HepG2 (cell line): ENCODE results near the gene SPSB2. TPM values are rescaled to one million over a fixed set of nuclear protein-coding genes. Genes with fewer than 3 reads are reported as not detected.

Experiments used
- AHR ChIP-seq: IDR thresholded peaks from 2 replicates; pipeline ENCODE4 v1.6.1; 2018; ENCODE audit warnings: missing genetic modification reagents, missing compliant biosample characterization
- BCL3 ChIP-seq: sonication (generic); formaldehyde crosslinking; IDR thresholded peaks from 2 replicates; pipeline ENCODE4 v1.5.1; 2020; ENCODE audit warnings: mild to moderate bottlenecking, missing genetic modification reagents, moderate library complexity
- BORCS8-MEF2B ChIP-seq: sonication (generic); formaldehyde crosslinking; IDR thresholded peaks from 2 replicates; pipeline ENCODE4 v1.8.0; 2022; ENCODE audit warnings: mild to moderate bottlenecking, missing genetic modification reagents
- FOXJ3 ChIP-seq: sonication (generic); formaldehyde crosslinking; IDR thresholded peaks from 2 replicates; pipeline ENCODE4 v1.4.0; 2020; ENCODE audit warnings: missing genetic modification reagents, mild to moderate bottlenecking, borderline replicate concordance
- GFI1 ChIP-seq: sonication (generic); formaldehyde crosslinking; IDR thresholded peaks from 2 replicates; pipeline ENCODE4 v1.5.0; 2020; ENCODE audit warnings: missing genetic modification reagents, mild to moderate bottlenecking, borderline replicate concordance
- HMG20B ChIP-seq: conservative IDR thresholded peaks from 2 replicates; pipeline ENCODE4 v1.6.1; 2016; ENCODE audit warnings: missing genetic modification reagents, missing compliant biosample characterization
- JUN ChIP-seq: sonication (generic); formaldehyde crosslinking; IDR thresholded peaks from 2 replicates; pipeline ENCODE4 v1.4.0; 2020; ENCODE audit warnings: mild to moderate bottlenecking, missing genetic modification reagents
- LCORL ChIP-seq, 2 experiments: fragments of 450-650 bp in 1 of 2; sonication (generic) in 1 of 2; formaldehyde crosslinking in 1 of 2; IDR thresholded peaks; 2 replicates each; pipeline versions ENCODE4 v1.5.0 to v1.6.1; 2017 to 2020; ENCODE audit warnings: antibody characterized with exemption in 1 of 2, missing genetic modification reagents in 1 of 2
- MLXIP ChIP-seq: sonication (generic); formaldehyde crosslinking; IDR thresholded peaks from 2 replicates; pipeline ENCODE4 v1.9.0; 2021; ENCODE audit warnings: missing genetic modification reagents, borderline replicate concordance
- NCOA2 ChIP-seq: sonication (generic); formaldehyde crosslinking; IDR thresholded peaks from 2 replicates; pipeline ENCODE4 v1.8.0; 2022; ENCODE audit warnings: inconsistent platforms
- PAXIP1 ChIP-seq: sonication (generic); formaldehyde crosslinking; conservative IDR thresholded peaks from 2 replicates; pipeline ENCODE4 v1.4.0; 2020; ENCODE audit warnings: mild to moderate bottlenecking, missing genetic modification reagents, moderate library complexity
- RARG ChIP-seq: sonication (generic); formaldehyde crosslinking; IDR thresholded peaks from 2 replicates; pipeline ENCODE4 v1.4.0; 2020; ENCODE audit warnings: low read depth, mild to moderate bottlenecking, missing genetic modification reagents
- RELA ChIP-seq: sonication (generic); formaldehyde crosslinking; IDR thresholded peaks from 2 replicates; pipeline ENCODE4 v1.4.0; 2020; ENCODE audit warnings: missing genetic modification reagents
- RFX1 ChIP-seq: fragments of 450-650 bp; IDR thresholded peaks from 2 replicates; pipeline ENCODE4 v1.6.1; 2017
- SUZ12 ChIP-seq: fragments of 150-350 bp; IDR thresholded peaks from 2 replicates; pipeline ENCODE4 v1.6.1; 2014; ENCODE audit warnings: low read depth, low read length
- SYNCRIP ChIP-seq: fragments of 200-400 bp; formaldehyde crosslinking; IDR thresholded peaks from 2 replicates; pipeline ENCODE4 v1.6.1; 2018; ENCODE audit warnings: mild to moderate bottlenecking, low read depth, low read length; ENCODE audit not compliant: insufficient read depth
- TCF7 ChIP-seq: sonication (generic); IDR thresholded peaks from 2 replicates; pipeline ENCODE4 v1.6.1; 2016; ENCODE audit warnings: antibody characterized with exemption, low read depth
- ZKSCAN1 ChIP-seq: fragments of 150-350 bp; IDR thresholded peaks from 2 replicates; pipeline ENCODE4 v1.6.1; 2014; ENCODE audit warnings: low read length
- ZNF207 ChIP-seq: fragments of 450-650 bp; IDR thresholded peaks from 2 replicates; pipeline ENCODE4 v1.6.1; 2016; ENCODE audit warnings: antibody characterized with exemption, borderline replicate concordance
- ZNF354B ChIP-seq: sonication (generic); formaldehyde crosslinking; IDR thresholded peaks from 2 replicates; pipeline ENCODE4 v1.8.0; 2022; ENCODE audit warnings: mild to moderate bottlenecking, missing genetic modification reagents
- ZNF496 ChIP-seq: sonication (generic); formaldehyde crosslinking; IDR thresholded peaks from 2 replicates; pipeline ENCODE4 v1.8.1; 2023; ENCODE audit warnings: mild to moderate bottlenecking, moderate library complexity, missing genetic modification reagents; ENCODE audit not compliant: insufficient replicate concordance
- ZNF580 ChIP-seq: IDR thresholded peaks from 2 replicates; pipeline ENCODE4 v1.6.1; 2016; ENCODE audit warnings: low read depth, borderline replicate concordance
- polyA plus RNA-seq, 8 experiments: library from polyadenylated mRNA; depleted of rRNA in 3 of 8; stranded (reverse) in 7 of 8; unstranded in 1 of 8; fragments of >200 nt; fragmentation: Illumina TruSeq in 4 of 8; extraction: Trizol in 4 of 8; gene quantifications; 2 replicates each; pipeline versions ENCODE4 v1.2.1 to v1.2.3, GENCODE V29; 2011 to 2016; ENCODE audit warnings: low read depth in 4 of 8, missing spikeins in 1 of 8, mixed read lengths in 1 of 8; ENCODE audit not compliant: insufficient read depth in 1 of 8
- total RNA-seq, 5 experiments: library from RNA; depleted of rRNA; stranded (reverse); fragments of >200 nt; fragmentation: Illumina TruSeq; extraction: Trizol; gene quantifications; 2 replicates each; pipeline ENCODE4 v1.2.3, GENCODE V29; 2016; ENCODE audit warnings: low read depth in 1 of 5

SPSB2 gene
- total and polyA plus RNA-seq, 2 of the 13 experiments (the other 11 are each of a cell fraction or from before 2014, with no cell fraction given), result 2.0 to 6.2 TPM

GRCh38 chr12:6890789-6891645 lies 17.9 kb upstream of the SPSB2 start (continued):
- TF ChIP-seq MLXIP (CRISPR knock-in tag), result no peak
- TF ChIP-seq JUN (CRISPR knock-in tag), result no peak
- TF ChIP-seq RARG (CRISPR knock-in tag), result no peak
- TF ChIP-seq SUZ12, result no peak
- no peak for TF ChIP-seq RFX1
- TF ChIP-seq NCOA2 (CRISPR knock-in tag), result no peak; the same call in 1 of the 2 replicates
- TF ChIP-seq ZNF354B (CRISPR knock-in tag), result 0 out of 2 replicates have a peak, but pooled peaks have one; percentile 60
- TF ChIP-seq TCF7, result no peak
- no peak for TF ChIP-seq ZNF207
- peak; percentile 44; the same call in 1 of the 2 replicates for TF ChIP-seq ZNF580
- TF ChIP-seq FOXJ3 (CRISPR knock-in tag), result 0 out of 2 replicates have a peak, but pooled peaks have one; percentile 26
- 0 out of 2 replicates have a peak, but pooled peaks have one; percentile 58 for TF ChIP-seq RELA
- TF ChIP-seq GFI1 (CRISPR knock-in tag), result peak; percentile 73; the same call in 1 of the 2 replicates
- peak; percentile 67; the same call in 1 of the 2 replicates for TF ChIP-seq BCL3
- peak; percentile 82; the same call in 1 of the 2 replicates for TF ChIP-seq AHR
- TF ChIP-seq SYNCRIP, result no peak
- TF ChIP-seq ZNF496 (CRISPR knock-in tag), result no peak
- TF ChIP-seq ZKSCAN1, result peak; percentile 27; the same call in 1 of the 2 replicates
- no peak for TF ChIP-seq LCORL (IDR thresholded peaks at IDR 0.05)
- TF ChIP-seq LCORL (CRISPR knock-in tag; IDR thresholded peaks at IDR 0.05), result peak; percentile 94
- 0 out of 2 replicates have a peak, but pooled peaks have one; percentile 34 for TF ChIP-seq HMG20B (CRISPR knock-in tag)
- peak; percentile 82 for TF ChIP-seq BORCS8-MEF2B (CRISPR knock-in tag)
- TF ChIP-seq PAXIP1 (CRISPR knock-in tag), result peak; percentile 85
